HEK293 (cell line): ENCODE results near the gene PPM1L.
A peak's percentile ranks its signal among the peaks of the same experiment; 100 is the strongest.

ENCODE experiments used
- CTCF ChIA-PET: fragments of 350-600 bp; formaldehyde crosslinking; extraction: SDS; loops from one replicate; lab custom pipeline; 2021; ENCODE audit warnings: antibody characterized with exemption; lab: Yijun Ruan, JAX
- POLR2A ChIA-PET: fragments of 300-600 bp; formaldehyde crosslinking; extraction: SDS; loops from one replicate; lab custom pipeline; 2020; ENCODE audit warnings: antibody characterized with exemption, inconsistent platforms; lab: Yijun Ruan, JAX
- H3K27ac ChIP-seq: fragments of 200-500 bp; sonication (Bioruptor generic); 2 replicates; pipeline ENCODE4 v1.5.1; 2014; ENCODE audit warnings: low read depth, low read length, control low read depth, inconsistent platforms; ENCODE audit errors: extremely low read depth
- H3K36me3 ChIP-seq, 2 experiments: fragments of 200-500 bp in 1 of 2; sonication (Bioruptor generic) in 1 of 2; 1 replicate in 1 of 2; 2 replicates in 1 of 2; pipeline ENCODE4 v1.5.1; 2014 to 2017; ENCODE audit warnings: inconsistent platforms in 2 of 2, low read length in 2 of 2; ENCODE audit not compliant: control insufficient read depth in 2 of 2, insufficient read depth in 1 of 2
- H3K4me1 ChIP-seq: fragments of 200-500 bp; sonication (Bioruptor generic); 2 replicates; pipeline ENCODE4 v1.5.1; 2014; ENCODE audit warnings: mild to moderate bottlenecking, low read length, inconsistent platforms; ENCODE audit not compliant: control insufficient read depth, insufficient read depth
- H3K4me3 ChIP-seq: 2 replicates; pipeline ENCODE4 v1.5.1; 2011; ENCODE audit warnings: low read depth, mild to moderate bottlenecking, control low read depth, low read length, moderate library complexity
- H3K9me3 ChIP-seq: fragments of 200-500 bp; sonication (Bioruptor generic); 2 replicates; pipeline ENCODE4 v1.5.1; 2014; ENCODE audit warnings: low read depth, low read length, inconsistent platforms; ENCODE audit not compliant: control insufficient read depth, insufficient read depth
- BCL11A ChIP-seq: fragments of 450-650 bp; formaldehyde crosslinking; IDR thresholded peaks from 2 replicates; pipeline ENCODE4 v1.5.1; 2016; ENCODE audit warnings: low read depth, missing biosample characterization, missing genetic modification characterization
- FEZF1 ChIP-seq: fragments of 450-650 bp; formaldehyde crosslinking; IDR thresholded peaks from 2 replicates; pipeline ENCODE4 v1.5.1; 2016; ENCODE audit warnings: missing biosample characterization, missing genetic modification characterization
- KLF7 ChIP-seq: fragments of 450-650 bp; formaldehyde crosslinking; IDR thresholded peaks from 2 replicates; pipeline ENCODE4 v1.5.1; 2016; ENCODE audit warnings: missing biosample characterization, missing genetic modification characterization, borderline replicate concordance
- OSR2 ChIP-seq: fragments of 450-650 bp; formaldehyde crosslinking; IDR thresholded peaks from 2 replicates; pipeline ENCODE4 v1.5.1; 2016; ENCODE audit warnings: missing biosample characterization, missing genetic modification characterization
- PRDM4 ChIP-seq: fragments of 450-650 bp; formaldehyde crosslinking; IDR thresholded peaks from 2 replicates; pipeline ENCODE4 v1.5.1; 2017; ENCODE audit warnings: missing biosample characterization, missing genetic modification characterization
- PRDM6 ChIP-seq: fragments of 450-650 bp; formaldehyde crosslinking; IDR thresholded peaks from 2 replicates; pipeline ENCODE4 v1.5.1; 2017; ENCODE audit warnings: missing biosample characterization, missing genetic modification characterization
- REST ChIP-seq: fragments of 450-650 bp; formaldehyde crosslinking; IDR thresholded peaks from 2 replicates; pipeline ENCODE4 v1.5.1; 2016; ENCODE audit warnings: missing biosample characterization, missing genetic modification characterization
- SALL2 ChIP-seq: fragments of 450-650 bp; formaldehyde crosslinking; IDR thresholded peaks from 2 replicates; pipeline ENCODE4 v1.5.0; 2017; ENCODE audit warnings: missing biosample characterization, mild to moderate bottlenecking, missing genetic modification characterization, borderline replicate concordance
- ZFP37 ChIP-seq: fragments of 450-650 bp; formaldehyde crosslinking; IDR thresholded peaks from 2 replicates; pipeline ENCODE4 v1.5.1; 2016; ENCODE audit warnings: missing biosample characterization, missing genetic modification characterization

PPM1L gene

GRCh38 chr3:160781402-160781801 is 25.4 kb downstream of the PPM1L start:
- Histone ChIP-seq H3K4me3 (no peak overlapping the region), H3K36me3 (no peaks in the 10 kb centered on the region), H3K9me3 (no peaks in the 10 kb centered on the region), H3K4me1 (peaks cover 21% of the 10 kb centered on the region), H3K27ac (peak overlapping the region; percentile 24; the same call in 1 of the 2 replicates)
- ChIA-PET CTCF (no interaction called here), POLR2A (no interaction called here)
- 0 out of 2 replicates have a peak, but pooled peaks have one; percentile 30 for TF ChIP-seq ZFP37 (tag by site-specific recombination)
- no peak for TF ChIP-seq REST (tag by site-specific recombination)
- TF ChIP-seq, all 188 proteins: peak for 1

GRCh38 chr3:160781863-160782262 is 25.8 kb downstream of the PPM1L start:
- H3K4me1 ChIP-seq = peaks cover 21% of the 10 kb centered on the region
- TF ChIP-seq BCL11A (no peak), PRDM6 (peak; percentile 43)
- no peaks in the 10 kb centered on the region for H3K36me3 ChIP-seq
- no peak overlapping the region; the same call in 1 of the 2 replicates for H3K27ac ChIP-seq
- H3K9me3 ChIP-seq = no peaks in the 10 kb centered on the region
- POLR2A ChIA-PET = no interaction called here
- CTCF ChIA-PET = no interaction called here
- H3K4me3 ChIP-seq = no peak overlapping the region

GRCh38 chr3:160784853-160785252 is 28.8 kb downstream of the PPM1L start:
- TF ChIP-seq PRDM4 (tag by site-specific recombination) = peak; percentile 53; the same call in 1 of the 2 replicates
- TF ChIP-seq PRDM6 = peak; percentile 71
- TF ChIP-seq FEZF1 (tag by site-specific recombination) = peak; percentile 69
- no peak for TF ChIP-seq KLF7 (tag by site-specific recombination)
- TF ChIP-seq SALL2 (tag by site-specific recombination) = no peak
- 0 out of 2 replicates have a peak, but pooled peaks have one; percentile 54 for TF ChIP-seq OSR2 (tag by site-specific recombination)
- CTCF ChIA-PET = no interaction called here
- POLR2A ChIA-PET = no interaction called here
- H3K9me3 ChIP-seq = no peaks in the 10 kb centered on the region
- no peaks in the 10 kb centered on the region for H3K36me3 ChIP-seq
- H3K4me1 ChIP-seq = peaks cover 15% of the 10 kb centered on the region
- H3K4me3 ChIP-seq = no peak overlapping the region
- H3K27ac ChIP-seq = no peak overlapping the region
